RCC 7860 (cell line): ENCODE measurements around the gene FMNL2.

Experiments used
- DNase-seq: peaks from one replicate; pipeline ENCODE4 v3.0.0-alpha.2; 2015; ENCODE audit warnings: low spot score
- FAIRE-seq: peaks from 2 replicates; lab custom pipeline; 2012; peaks lifted over from hg19 to GRCh38; lab: Jason Lieb, UNC

FMNL2 gene

GRCh38 chr2:152337511-152337903, 2.5 kb downstream of the FMNL2 start:
- DNase-seq (no peak), FAIRE-seq (no peak)

DNA sequence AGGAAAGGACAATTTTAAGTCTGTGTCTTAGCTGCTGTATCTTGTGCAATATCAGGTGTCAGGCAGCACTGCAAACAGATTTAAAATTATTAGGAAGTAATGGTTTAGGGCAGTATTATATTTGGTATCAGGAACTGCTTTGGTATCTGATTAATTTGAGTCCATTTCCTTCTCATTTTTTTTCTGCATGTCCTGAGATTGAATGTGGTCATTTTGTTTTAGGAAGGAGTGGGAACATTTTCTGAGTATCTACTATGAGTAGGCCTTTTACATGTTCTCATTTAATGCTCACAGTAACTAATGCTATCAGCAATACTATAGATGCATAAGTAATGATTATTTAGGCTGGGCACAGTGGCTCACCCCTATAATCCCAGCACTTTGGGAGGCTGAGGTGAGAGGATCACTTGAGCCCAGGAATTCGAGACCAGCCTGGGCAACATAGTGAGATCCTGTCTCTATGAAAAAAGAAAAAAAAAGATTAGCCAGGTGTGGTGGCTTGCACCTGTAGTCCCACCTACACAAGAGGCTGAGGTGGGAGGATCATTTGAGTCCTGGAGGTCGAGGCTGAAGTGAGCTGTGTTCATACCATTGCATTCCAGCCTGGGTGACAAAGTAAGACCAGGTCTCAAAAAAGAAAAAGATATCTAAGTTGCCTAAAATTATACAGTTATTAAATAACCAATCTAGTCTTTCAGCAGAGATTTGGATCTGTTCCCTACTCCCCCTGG, 4.7 kb downstream of the FMNL2 start:
- FAIRE-seq (no peak), DNase-seq (no peak)

DNA sequence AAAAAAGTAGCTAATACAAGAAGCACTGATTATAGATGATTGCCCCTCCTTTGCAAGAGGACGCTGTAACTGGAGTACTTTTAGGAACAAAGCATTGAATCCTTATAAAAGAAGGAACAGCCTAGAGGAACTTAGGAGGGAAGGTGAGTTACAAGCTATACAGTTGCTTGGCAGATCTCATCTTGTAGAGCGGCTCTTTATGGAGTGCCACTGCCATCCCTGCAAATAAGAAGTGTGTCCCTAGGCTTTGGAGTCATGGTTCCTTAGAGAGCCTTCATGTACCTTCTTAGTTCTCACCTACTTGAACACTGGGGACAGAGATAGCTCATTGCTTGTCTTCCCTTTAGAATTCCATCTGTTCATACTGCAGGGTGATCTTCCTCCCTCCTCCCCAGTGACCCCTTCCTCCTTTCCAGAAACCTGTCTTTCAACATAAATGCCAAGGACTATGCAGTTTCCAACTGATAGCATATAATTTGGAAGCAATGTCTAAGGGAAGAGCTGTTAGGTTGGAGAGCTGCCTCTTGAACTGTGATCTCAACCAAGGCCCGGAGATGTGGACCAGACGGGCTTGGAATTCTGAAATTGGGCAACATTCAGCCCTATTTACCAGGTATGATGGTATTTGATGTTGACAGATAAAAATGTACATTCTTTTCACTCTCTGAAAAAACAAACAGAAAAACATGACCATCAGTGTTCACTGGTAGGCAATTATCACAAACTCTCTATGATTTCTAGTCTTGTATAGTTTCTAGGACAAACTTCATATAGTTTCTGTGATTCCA, 7.5 kb downstream of the FMNL2 start:
- DNase-seq (no peak), FAIRE-seq (no peak)

GRCh38 chr2:152343426-152343825, 8.5 kb downstream of the FMNL2 start:
- FAIRE-seq = no peak
- no peak for DNase-seq

DNA sequence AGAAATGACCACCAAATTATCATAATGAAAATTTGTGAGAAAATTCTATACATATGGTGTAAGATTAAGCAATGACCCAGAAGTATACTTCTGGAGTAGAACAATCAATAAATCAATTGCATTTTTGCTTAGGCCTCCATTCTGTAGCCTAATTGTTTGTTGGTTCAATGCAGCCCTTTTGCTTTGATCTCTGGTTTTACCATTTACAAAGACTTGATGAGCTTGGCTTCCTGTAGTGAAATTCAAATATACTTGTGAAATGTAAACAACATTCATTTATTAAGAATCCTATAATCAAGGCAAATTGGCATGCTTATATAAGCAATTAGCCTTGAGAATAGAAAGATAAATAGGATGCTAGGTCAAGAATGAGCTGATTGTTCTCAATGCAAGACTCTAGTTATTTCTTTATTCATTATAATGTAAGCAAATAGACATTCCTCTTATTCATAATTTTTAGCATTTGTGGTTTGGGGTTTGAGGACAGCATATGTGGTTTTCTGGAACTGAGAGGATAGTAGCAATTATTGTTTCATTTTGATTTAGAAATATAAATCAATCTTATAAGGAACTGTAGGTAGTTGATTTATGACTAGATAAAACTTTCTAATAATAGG, 9.7 kb downstream of the FMNL2 start:
- no peak for FAIRE-seq
- DNase-seq = no peak

DNA sequence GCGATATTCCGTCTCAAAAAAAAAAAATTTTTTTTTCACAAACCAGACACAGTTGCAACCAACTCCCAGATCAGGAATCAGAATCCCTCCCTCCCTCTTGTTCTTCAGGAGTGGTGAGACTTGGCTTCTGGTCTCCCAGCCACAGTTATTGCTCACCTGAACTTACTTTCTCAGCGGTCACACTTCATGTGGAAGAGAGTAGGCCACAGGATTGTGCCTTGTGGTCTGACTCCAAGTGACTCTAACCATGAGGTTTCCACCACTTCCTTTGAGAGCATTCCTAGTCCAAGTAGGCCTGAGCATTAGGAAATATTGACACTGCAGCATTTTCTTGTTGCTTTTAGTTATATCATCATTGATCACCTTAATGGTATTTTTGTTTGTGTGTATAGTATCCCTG, 12.1 kb downstream of the FMNL2 start:
- FAIRE-seq = peak; percentile 97
- DNase-seq = peak; percentile 90

DNA sequence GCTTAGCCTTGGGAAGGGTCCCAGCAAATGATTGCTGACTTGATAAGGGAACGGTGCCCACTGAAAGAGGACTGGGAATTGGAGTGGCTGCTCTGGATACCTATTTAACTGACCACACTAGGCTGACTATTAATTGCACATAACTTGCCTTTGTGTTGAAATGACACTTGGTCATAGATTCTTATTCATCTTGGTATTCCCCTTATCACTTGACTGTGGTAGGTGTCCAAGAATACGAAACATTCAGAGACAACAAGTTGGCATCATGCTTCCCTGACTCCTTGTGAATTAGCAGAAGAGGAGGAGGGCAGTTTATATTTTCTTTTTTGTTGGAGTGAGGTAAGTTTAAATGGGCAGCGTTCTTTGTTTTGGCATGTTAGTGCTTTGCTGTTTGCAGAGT, 13.4 kb downstream of the FMNL2 start:
- no peak for FAIRE-seq
- DNase-seq = peak; percentile 57

GRCh38 chr2:152349416-152349815, 14.4 kb downstream of the FMNL2 start:
- FAIRE-seq (no peak), DNase-seq (no peak)

GRCh38 chr2:152350155-152350679, 15.2 kb downstream of the FMNL2 start:
- DNase-seq = no peak

GRCh38 chr2:152352616-152353015, 17.6 kb downstream of the FMNL2 start:
- FAIRE-seq (no peak), DNase-seq (no peak)

More at GRCh38 chr2:152350155-152350679, 15.2 kb downstream of the FMNL2 start:
- no peak for FAIRE-seq

DNA sequence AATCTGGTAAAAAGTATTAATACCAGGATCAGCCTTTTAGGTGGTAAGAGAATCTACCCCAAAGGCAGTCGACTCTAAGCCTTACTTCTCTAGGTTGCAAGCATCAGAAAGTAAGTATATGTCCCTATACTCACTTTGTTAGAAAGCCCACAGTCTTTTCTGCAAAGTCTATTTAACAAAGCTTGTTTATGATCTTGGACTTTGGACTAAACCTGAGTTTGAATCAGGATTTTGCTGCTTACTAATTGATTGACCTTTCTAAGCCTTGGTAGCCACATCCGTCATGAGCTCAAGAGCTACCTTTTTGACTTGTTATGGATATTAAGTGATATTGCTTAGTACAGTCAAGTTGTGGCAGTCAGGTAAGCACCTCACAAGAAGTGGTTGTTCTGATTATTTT, 18.4 kb downstream of the FMNL2 start:
- FAIRE-seq (no peak), DNase-seq (no peak)

- DNase-seq (no peak), FAIRE-seq (no peak)
Measured at GRCh38 chr2:152354069-152354755, 19.2 kb downstream of the FMNL2 start.

DNA sequence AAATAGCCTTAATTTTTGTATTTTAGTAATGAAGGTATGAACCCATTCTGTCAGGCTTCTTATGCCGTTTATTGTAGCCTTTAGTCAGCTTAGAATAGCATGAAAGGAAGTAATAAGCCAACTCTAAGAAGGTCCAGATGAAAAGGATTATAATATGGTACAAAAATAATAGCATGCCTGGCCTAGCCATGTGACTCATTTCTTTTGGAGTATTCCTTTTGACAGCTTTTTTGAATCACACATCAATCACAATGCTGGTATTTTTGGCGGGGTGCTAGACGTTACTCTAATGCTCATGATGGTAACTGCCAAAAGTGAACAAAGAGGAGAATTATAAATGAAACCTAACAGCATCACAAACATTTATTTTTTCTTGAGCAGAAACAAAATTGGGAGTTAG, 19.9 kb downstream of the FMNL2 start:
- FAIRE-seq (no peak), DNase-seq (no peak)

- FAIRE-seq = no peak
- no peak for DNase-seq
Measured at GRCh38 chr2:152355409-152355831, 20.4 kb downstream of the FMNL2 start.

DNA sequence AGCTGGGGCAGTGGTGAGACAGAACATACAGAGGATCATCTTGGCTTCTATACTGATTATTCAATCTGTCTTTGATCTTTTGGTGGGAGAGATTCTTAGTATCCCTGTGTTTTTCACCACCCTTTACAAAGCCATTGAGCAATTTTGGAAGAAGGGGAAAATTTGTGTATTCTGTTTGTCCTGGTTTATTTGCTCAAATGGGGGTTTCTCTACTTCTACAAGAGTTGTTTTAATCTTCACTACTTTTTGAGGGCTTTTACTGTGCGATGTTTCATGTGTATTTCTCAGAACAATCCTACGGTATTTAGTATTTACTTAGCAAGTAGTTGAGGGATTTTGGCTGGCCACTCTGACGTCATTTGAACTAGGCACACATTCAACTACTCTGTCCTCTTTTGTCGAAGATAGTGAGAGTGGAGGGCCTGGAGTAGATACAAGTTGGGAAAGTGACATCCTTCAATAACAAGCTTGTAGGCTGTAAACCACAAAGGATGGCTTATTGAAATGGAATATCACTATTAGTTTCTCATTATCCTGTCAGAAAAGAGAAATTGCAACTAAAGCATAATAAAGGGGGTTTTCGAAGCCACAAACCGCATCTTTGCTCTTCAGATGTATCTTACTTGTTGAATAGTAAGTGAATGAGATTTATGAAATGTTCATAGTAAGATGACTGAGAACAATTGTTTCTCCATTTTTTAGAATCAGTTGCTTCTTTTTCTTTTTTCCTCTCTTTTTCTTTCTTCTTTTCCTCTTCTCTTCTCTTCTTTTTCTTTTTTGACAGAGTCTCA, 24.8 kb downstream of the FMNL2 start:
- DNase-seq (no peak), FAIRE-seq (no peak)

DNA sequence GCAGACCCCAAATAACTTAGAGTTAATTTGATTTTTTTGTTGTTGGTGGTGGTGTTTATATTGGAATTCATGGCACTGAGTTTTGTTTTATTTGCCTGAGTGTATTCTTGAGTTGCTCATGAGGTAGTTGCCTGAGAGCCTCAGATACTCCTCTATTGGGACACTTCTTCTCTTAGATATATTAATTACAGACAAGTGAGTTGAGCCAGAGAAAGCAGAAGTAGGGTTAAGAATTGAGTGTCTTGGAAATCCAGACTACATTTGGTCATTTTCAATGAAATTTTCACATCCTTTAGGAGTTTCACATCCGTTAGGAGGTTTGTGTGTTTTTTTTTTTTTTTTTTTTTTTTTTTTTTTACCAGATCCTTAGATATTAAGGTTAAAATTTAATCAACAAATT, 29.0 kb downstream of the FMNL2 start:
- FAIRE-seq (no peak), DNase-seq (no peak)

DNA sequence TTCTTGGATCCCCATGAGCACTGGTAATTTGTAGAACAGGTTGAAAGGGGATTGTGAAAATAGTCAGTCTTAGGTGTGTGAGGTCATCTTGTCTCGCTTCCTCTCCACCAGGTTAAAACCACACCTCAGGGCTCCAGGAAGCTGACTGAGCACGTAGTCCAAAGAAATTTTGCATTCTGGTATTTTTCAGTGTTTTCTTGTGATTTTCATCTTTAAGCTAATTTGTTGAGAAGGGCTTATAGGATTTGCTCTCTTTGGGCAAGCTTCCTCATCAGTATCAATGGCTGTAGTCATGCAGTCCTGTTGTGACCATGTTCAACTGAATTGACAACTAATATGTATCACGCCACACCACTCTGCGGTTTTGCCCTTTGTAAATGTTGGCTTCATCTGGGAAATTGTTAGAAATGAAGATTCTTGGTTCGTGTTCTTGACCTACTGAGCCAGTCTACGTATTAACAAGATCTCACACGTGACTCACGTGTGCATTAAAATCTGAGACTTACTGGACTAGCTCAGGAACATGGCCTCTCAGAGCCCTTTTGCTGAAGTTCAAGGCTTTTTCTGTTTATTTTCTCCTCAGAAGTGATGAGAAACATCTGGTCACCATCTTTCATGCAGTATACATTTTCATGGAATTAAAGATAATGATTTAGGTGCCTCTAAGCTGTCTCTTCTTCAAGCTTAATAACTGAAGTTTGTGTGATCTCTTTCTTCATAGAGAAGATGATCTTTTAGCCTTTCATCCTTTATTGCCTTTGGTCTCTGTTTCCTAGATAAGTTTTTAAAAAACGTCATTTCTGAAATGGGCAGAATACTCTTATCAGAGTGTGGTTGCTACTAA, 32.8 kb downstream of the FMNL2 start:
- DNase-seq = no peak
- no peak for FAIRE-seq

DNA sequence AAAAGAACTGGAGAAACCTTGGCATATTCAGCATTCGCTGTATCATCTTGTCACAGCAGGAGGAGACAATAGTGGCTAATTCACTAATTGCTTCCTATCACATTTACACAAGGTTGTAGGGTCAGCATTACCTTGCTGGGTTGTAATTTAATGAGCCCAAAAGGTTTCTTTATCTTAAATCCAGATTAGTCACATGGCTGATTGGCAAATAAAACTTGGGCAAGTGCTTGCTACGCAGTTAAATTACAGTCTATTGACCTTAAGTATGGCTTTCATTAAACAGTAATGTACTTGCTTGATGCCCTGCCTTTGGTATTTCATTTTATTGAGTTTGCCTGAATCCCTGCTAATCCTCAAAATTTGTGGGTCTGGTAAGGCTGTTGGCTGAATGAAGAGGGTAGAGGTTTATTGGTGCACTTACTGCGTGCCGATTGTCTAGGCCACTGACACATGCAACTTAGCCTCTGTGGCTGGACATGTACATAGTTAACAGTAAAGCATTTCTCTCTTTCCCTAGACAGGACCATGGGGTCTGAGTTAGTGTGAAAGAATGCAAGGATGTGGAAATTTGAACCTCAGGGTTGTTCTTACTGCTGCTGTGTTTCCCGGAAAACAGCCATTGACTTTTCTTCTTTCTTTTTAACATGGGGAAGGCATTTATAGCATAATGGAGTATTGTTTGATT, 34.3 kb downstream of the FMNL2 start:
- DNase-seq (peak; percentile 31), FAIRE-seq (peak; percentile 53)

GRCh38 chr2:152370783-152371182, 35.8 kb downstream of the FMNL2 start:
- DNase-seq (no peak), FAIRE-seq (no peak)
